Activated naive CD8-positive, alpha-beta T cell treated with anti-CD3 and anti-CD28 coated beads for 36 hours (primary cell): ENCODE measurements around the gene KCNMA1. TPM values are rescaled to one million over a fixed set of nuclear protein-coding genes. Genes with fewer than 3 reads are reported as not detected.

Source experiments
- DNase-seq: peaks from one replicate; pipeline ENCODE4 v3.0.0; 2021
- H3K27ac Mint-ChIP-seq: one replicate; pipeline ENCODE4 v1.8.0; 2022; ENCODE audit warnings: mild to moderate bottlenecking, moderate library complexity, mixed read lengths
- H3K27me3 Mint-ChIP-seq: one replicate; pipeline ENCODE4 v1.8.0; 2022; ENCODE audit warnings: mild to moderate bottlenecking, mixed read lengths
- H3K36me3 Mint-ChIP-seq: one replicate; pipeline ENCODE4 v1.8.0; 2021; ENCODE audit warnings: mild to moderate bottlenecking, mixed read lengths
- H3K4me1 Mint-ChIP-seq: one replicate; pipeline ENCODE4 v1.8.0; 2021; ENCODE audit warnings: mixed read lengths
- H3K4me3 Mint-ChIP-seq: one replicate; pipeline ENCODE4 v1.8.0; 2022; ENCODE audit warnings: mild to moderate bottlenecking, moderate library complexity, mixed read lengths
- H3K9me3 Mint-ChIP-seq: one replicate; pipeline ENCODE4 v1.8.0; 2022; ENCODE audit warnings: mixed read lengths
- total RNA-seq, 2 experiments: library from RNA; stranded (reverse); gene quantifications; one replicate each; pipeline ENCODE4 v1.2.3, GENCODE V29; 2021

The KCNMA1 gene
- total RNA-seq, 2 experiments from 2014 or later: not detected

- no peak for DNase-seq
- H3K36me3 Mint-ChIP-seq: no peaks in the 10 kb centered on the region
- H3K4me3 Mint-ChIP-seq: no peak overlapping the region
- peaks cover 33% of the 10 kb centered on the region for H3K27me3 Mint-ChIP-seq
- H3K27ac Mint-ChIP-seq: no peak overlapping the region
- no peaks in the 10 kb centered on the region for H3K9me3 Mint-ChIP-seq
- H3K4me1 Mint-ChIP-seq: peaks cover 3% of the 10 kb centered on the region
These were observed 517.6 kb downstream of the KCNMA1 start for GRCh38 chr10:77120012-77120411.

GRCh38 chr10:77118603-77119282, 518.9 kb downstream of the KCNMA1 start:
- no peaks in the 10 kb centered on the region for H3K9me3 Mint-ChIP-seq
- H3K4me1 Mint-ChIP-seq: peaks cover 3% of the 10 kb centered on the region
- no peak for DNase-seq
- no peak overlapping the region for H3K27ac Mint-ChIP-seq
- H3K36me3 Mint-ChIP-seq: no peaks in the 10 kb centered on the region
- peaks cover 32% of the 10 kb centered on the region for H3K27me3 Mint-ChIP-seq
- no peak overlapping the region for H3K4me3 Mint-ChIP-seq

- no peak for DNase-seq
- no peaks in the 10 kb centered on the region for H3K36me3 Mint-ChIP-seq
- H3K27ac Mint-ChIP-seq: no peak overlapping the region
- no peak overlapping the region for H3K4me3 Mint-ChIP-seq
- peaks cover 32% of the 10 kb centered on the region for H3K27me3 Mint-ChIP-seq
- H3K9me3 Mint-ChIP-seq: no peaks in the 10 kb centered on the region
- peaks cover 3% of the 10 kb centered on the region for H3K4me1 Mint-ChIP-seq
These were observed 520.1 kb downstream of the KCNMA1 start for GRCh38 chr10:77117501-77117900.

GRCh38 chr10:77116904-77117303, 520.7 kb downstream of the KCNMA1 start:
- Mint-ChIP-seq H3K4me3 (no peak overlapping the region), H3K27me3 (peaks cover 32% of the 10 kb centered on the region), H3K27ac (no peak overlapping the region), H3K9me3 (no peaks in the 10 kb centered on the region), H3K36me3 (no peaks in the 10 kb centered on the region), H3K4me1 (peaks cover 3% of the 10 kb centered on the region)
- no peak for DNase-seq

- peaks cover 3% of the 10 kb centered on the region for H3K4me1 Mint-ChIP-seq
- no peak overlapping the region for H3K27ac Mint-ChIP-seq
- no peak overlapping the region for H3K4me3 Mint-ChIP-seq
- H3K36me3 Mint-ChIP-seq: no peaks in the 10 kb centered on the region
- no peaks in the 10 kb centered on the region for H3K9me3 Mint-ChIP-seq
- H3K27me3 Mint-ChIP-seq: peaks cover 19% of the 10 kb centered on the region
- DNase-seq: no peak
These were observed 523.3 kb downstream of the KCNMA1 start for GRCh38 chr10:77114181-77114821.

- Mint-ChIP-seq H3K4me1 (peaks cover 5% of the 10 kb centered on the region), H3K27ac (no peak overlapping the region), H3K9me3 (no peaks in the 10 kb centered on the region), H3K4me3 (no peak overlapping the region), H3K27me3 (peaks cover 5% of the 10 kb centered on the region), H3K36me3 (no peaks in the 10 kb centered on the region)
- DNase-seq: no peak
These were observed 525.7 kb downstream of the KCNMA1 start for GRCh38 chr10:77111611-77112550.

GRCh38 chr10:77110757-77111156, 526.9 kb downstream of the KCNMA1 start:
- peaks cover 4% of the 10 kb centered on the region for H3K4me1 Mint-ChIP-seq
- no peaks in the 10 kb centered on the region for H3K36me3 Mint-ChIP-seq
- H3K27ac Mint-ChIP-seq: no peak overlapping the region
- no peaks in the 10 kb centered on the region for H3K9me3 Mint-ChIP-seq
- no peaks in the 10 kb centered on the region for H3K27me3 Mint-ChIP-seq
- no peak for DNase-seq
- H3K4me3 Mint-ChIP-seq: no peak overlapping the region

GRCh38 chr10:77109351-77109994, 528.1 kb downstream of the KCNMA1 start:
- no peaks in the 10 kb centered on the region for H3K27me3 Mint-ChIP-seq
- peaks cover 4% of the 10 kb centered on the region for H3K4me1 Mint-ChIP-seq
- no peak for DNase-seq
- no peak overlapping the region for H3K4me3 Mint-ChIP-seq
- no peak overlapping the region for H3K27ac Mint-ChIP-seq
- H3K36me3 Mint-ChIP-seq: no peaks in the 10 kb centered on the region
- H3K9me3 Mint-ChIP-seq: no peaks in the 10 kb centered on the region

- Mint-ChIP-seq H3K4me1 (peaks cover 4% of the 10 kb centered on the region), H3K4me3 (no peak overlapping the region), H3K9me3 (no peaks in the 10 kb centered on the region), H3K27ac (no peak overlapping the region), H3K27me3 (peaks cover 2% of the 10 kb centered on the region), H3K36me3 (no peaks in the 10 kb centered on the region)
- no peak for DNase-seq
These were observed 530.9 kb downstream of the KCNMA1 start for GRCh38 chr10:77106676-77107075.

GRCh38 chr10:77105761-77106221, 531.8 kb downstream of the KCNMA1 start:
- no peaks in the 10 kb centered on the region for H3K36me3 Mint-ChIP-seq
- H3K27ac Mint-ChIP-seq: no peak overlapping the region
- H3K27me3 Mint-ChIP-seq: peaks cover 3% of the 10 kb centered on the region
- peaks cover 4% of the 10 kb centered on the region for H3K4me1 Mint-ChIP-seq
- H3K4me3 Mint-ChIP-seq: no peak overlapping the region
- H3K9me3 Mint-ChIP-seq: no peaks in the 10 kb centered on the region
- no peak for DNase-seq

GRCh38 chr10:77104459-77104980, 533.1 kb downstream of the KCNMA1 start:
- DNase-seq: no peak
- Mint-ChIP-seq H3K27me3 (peaks cover 3% of the 10 kb centered on the region), H3K4me3 (no peak overlapping the region), H3K9me3 (no peaks in the 10 kb centered on the region), H3K27ac (no peak overlapping the region), H3K4me1 (peaks cover 4% of the 10 kb centered on the region), H3K36me3 (no peaks in the 10 kb centered on the region)

GRCh38 chr10:77103213-77103612, 534.4 kb downstream of the KCNMA1 start:
- H3K9me3 Mint-ChIP-seq: no peaks in the 10 kb centered on the region
- no peak for DNase-seq
- no peaks in the 10 kb centered on the region for H3K4me1 Mint-ChIP-seq
- H3K27ac Mint-ChIP-seq: no peak overlapping the region
- peaks cover 7% of the 10 kb centered on the region for H3K27me3 Mint-ChIP-seq
- H3K4me3 Mint-ChIP-seq: no peak overlapping the region
- H3K36me3 Mint-ChIP-seq: no peaks in the 10 kb centered on the region

- H3K4me3 Mint-ChIP-seq: no peak overlapping the region
- H3K27ac Mint-ChIP-seq: no peak overlapping the region
- H3K4me1 Mint-ChIP-seq: no peaks in the 10 kb centered on the region
- H3K27me3 Mint-ChIP-seq: peaks cover 7% of the 10 kb centered on the region
- no peaks in the 10 kb centered on the region for H3K9me3 Mint-ChIP-seq
- no peak for DNase-seq
- H3K36me3 Mint-ChIP-seq: no peaks in the 10 kb centered on the region
These were observed 536.3 kb downstream of the KCNMA1 start for GRCh38 chr10:77101341-77101740.

- Mint-ChIP-seq H3K4me3 (no peak overlapping the region), H3K27ac (no peak overlapping the region), H3K9me3 (no peaks in the 10 kb centered on the region), H3K4me1 (no peaks in the 10 kb centered on the region), H3K27me3 (peaks cover 7% of the 10 kb centered on the region), H3K36me3 (no peaks in the 10 kb centered on the region)
- no peak for DNase-seq
These were observed 538.5 kb downstream of the KCNMA1 start for GRCh38 chr10:77099136-77099535.
